ENCODE data around the gene ACAT1. TPM values are rescaled to one million over a fixed set of nuclear protein-coding genes. Genes with fewer than 3 reads are reported as not detected.

ACAT1 gene
- 404 TPM for total RNA-seq
- long read RNA-seq, transcript ACAT1-201 (12 exons, 1,761 nt) = major isoform, 726 of 768 reads
- long read RNA-seq, partial matches to known transcripts = 15 of 768 reads
- long read RNA-seq, other reads (novel, unspliced or antisense) = 26 of 768 reads

DNA sequence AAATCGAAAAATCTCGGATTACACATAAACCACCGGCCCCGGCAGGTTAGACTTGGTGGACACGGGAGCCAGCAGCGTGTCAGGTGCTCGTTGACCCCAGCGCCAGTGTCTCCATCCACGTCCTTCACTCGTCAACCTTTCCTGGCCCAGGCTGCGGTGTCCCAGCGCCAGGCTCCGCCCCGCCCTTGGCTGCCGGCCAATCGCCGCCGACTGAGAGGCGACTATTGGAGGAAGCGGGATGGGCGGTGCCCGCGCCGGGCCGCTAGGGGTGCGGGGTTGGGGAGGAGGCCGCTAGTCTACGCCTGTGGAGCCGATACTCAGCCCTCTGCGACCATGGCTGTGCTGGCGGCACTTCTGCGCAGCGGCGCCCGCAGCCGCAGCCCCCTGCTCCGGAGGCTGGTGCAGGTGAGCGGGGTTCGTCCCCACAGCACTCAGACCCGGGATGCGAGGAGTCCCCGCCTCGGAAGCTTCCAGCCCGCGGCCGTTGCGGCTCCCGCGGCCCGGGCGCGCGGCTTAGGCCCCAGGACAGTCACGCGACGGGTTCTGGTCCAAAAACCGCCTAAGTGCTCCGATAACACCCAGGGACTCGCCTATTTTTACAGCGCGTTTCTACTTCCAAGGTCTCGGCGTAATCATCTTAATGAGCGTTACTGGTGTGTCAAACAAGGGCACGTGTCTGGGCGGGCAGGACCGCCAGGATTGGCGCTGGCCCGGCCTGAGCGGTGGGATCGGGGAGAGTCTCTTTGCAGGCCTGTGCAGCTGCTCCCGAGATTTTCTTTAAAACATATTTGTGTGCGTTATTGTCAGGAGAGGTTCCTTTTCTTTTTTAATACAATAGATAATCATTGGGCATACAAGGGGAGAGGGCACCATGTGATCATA is at the start of gene ACAT1:
Gene ACAT1, plus strand, starts transcription at position 294 of the 882 bp plus-strand sequence. Its CDS starts 40 bp downstream, at position 334.
- DNase-seq = peak; percentile 99
- H3K9me3 ChIP-seq (replicated peaks) = no peaks in the 10 kb centered on the region
- H3K4me3 ChIP-seq = peak within 1 kb of the TSS; percentile 84
- TF ChIP-seq, protein P1, sequence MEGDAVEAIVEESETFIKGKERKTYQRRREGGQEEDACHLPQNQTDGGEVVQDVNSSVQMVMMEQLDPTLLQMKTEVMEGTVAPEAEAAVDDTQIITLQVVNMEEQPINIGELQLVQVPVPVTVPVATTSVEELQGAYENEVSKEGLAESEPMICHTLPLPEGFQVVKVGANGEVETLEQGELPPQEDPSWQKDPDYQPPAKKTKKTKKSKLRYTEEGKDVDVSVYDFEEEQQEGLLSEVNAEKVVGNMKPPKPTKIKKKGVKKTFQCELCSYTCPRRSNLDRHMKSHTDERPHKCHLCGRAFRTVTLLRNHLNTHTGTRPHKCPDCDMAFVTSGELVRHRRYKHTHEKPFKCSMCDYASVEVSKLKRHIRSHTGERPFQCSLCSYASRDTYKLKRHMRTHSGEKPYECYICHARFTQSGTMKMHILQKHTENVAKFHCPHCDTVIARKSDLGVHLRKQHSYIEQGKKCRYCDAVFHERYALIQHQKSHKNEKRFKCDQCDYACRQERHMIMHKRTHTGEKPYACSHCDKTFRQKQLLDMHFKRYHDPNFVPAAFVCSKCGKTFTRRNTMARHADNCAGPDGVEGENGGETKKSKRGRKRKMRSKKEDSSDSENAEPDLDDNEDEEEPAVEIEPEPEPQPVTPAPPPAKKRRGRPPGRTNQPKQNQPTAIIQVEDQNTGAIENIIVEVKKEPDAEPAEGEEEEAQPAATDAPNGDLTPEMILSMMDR (IDR thresholded peaks at IDR 0.05; ENCODE audit: borderline replicate concordance) = peak; percentile 57
- intact Hi-C loops (cut with micrococcal nuclease) = loop anchor here (5.0 kb wide), 1 partner anchor 101 kb away; the partner anchor contains the start of genes ATM and NPAT
- H3K27me3 ChIP-seq (ENCODE audit: low read depth) = no peaks in the 10 kb centered on the region
- H3K27ac ChIP-seq (replicated peaks) = peak within 1 kb of the TSS; percentile 98
- peaks cover 62% of the 10 kb centered on the region for H3K4me1 ChIP-seq
- peaks cover 7% of the 10 kb centered on the region for H3K36me3 ChIP-seq

DNA sequence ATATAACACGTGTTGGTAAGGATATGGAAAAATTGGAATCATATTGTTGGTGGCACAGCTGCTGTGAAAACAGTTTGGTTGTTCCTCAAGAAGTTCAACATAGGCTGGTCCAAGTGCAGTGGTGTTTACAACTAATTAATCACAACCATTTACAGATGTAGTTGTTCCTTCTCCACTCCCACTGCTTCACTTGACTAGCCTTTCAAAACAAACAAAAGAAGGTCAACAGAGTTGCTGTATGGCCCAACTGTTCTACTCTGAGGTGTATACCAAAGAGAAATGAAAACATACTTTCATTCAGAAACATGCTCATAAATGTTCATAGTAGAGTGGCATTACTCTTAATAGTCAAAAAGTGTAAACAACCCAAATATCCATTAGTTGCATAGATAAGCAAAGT is 36.6 kb upstream of the ACAT1 start:
- intact Hi-C loops (cut with micrococcal nuclease) = no loop called here
- no peaks in the 10 kb centered on the region for H3K4me1 ChIP-seq
- H3K9me3 ChIP-seq (replicated peaks) = no peaks in the 10 kb centered on the region
- no peaks in the 10 kb centered on the region for H3K27me3 ChIP-seq (ENCODE audit: low read depth)
- H3K36me3 ChIP-seq = peaks cover 57% of the 10 kb centered on the region
- no peak overlapping the region for H3K27ac ChIP-seq (replicated peaks)
- TF ChIP-seq, protein P1 (IDR thresholded peaks at IDR 0.05; ENCODE audit: borderline replicate concordance) = no peak
- DNase-seq = no peak
- H3K4me3 ChIP-seq = no peak overlapping the region

DNA sequence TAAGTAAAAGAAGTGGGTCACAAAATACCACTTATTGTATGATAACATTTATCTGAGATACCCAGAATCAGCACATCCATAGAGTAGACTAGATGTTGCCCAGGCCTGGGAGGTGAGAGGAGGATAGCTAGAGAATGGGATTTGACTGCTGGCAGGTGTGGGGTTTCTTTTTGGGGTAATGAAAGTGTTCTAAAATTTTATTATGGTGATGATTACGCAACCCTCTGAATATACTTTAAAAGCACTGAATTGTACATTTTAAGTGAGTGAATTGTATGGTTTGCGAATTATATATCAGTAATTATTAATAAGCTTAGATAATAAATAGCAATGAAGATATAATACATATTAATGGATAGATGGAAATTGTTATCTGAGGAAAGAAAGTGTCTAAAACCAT is 35.7 kb upstream of the ACAT1 start:
- H3K4me1 ChIP-seq = no peaks in the 10 kb centered on the region
- no peak overlapping the region for H3K27ac ChIP-seq (replicated peaks)
- no peak overlapping the region for H3K4me3 ChIP-seq
- TF ChIP-seq, protein P1 (IDR thresholded peaks at IDR 0.05; ENCODE audit: borderline replicate concordance) = no peak
- peaks cover 58% of the 10 kb centered on the region for H3K36me3 ChIP-seq
- no peaks in the 10 kb centered on the region for H3K9me3 ChIP-seq (replicated peaks)
- no peaks in the 10 kb centered on the region for H3K27me3 ChIP-seq (ENCODE audit: low read depth)
- intact Hi-C loops (cut with micrococcal nuclease) = no loop called here
- DNase-seq = no peak

DNA sequence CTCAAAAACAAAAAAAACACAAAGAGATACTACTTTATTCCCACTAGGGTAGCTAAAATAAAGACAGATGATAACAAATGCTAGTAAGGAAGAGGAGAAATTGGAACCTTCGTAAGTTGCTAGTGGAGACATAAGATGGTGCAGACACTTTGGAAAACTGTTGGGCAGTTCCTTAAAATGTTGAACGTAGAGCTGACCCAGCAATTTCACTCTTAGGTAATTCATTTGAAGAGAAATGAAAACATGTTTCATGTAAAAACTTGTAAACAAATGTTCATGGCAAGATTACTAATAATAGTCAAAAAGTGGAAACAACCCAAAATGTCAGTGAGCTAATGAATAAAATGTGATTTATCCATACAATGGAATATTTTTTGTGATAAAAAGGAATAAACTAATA is 29.2 kb upstream of the ACAT1 start:
- Histone ChIP-seq H3K9me3 (replicated peaks) (no peaks in the 10 kb centered on the region), H3K4me3 (no peak overlapping the region), H3K27me3 (ENCODE audit: low read depth) (no peaks in the 10 kb centered on the region), H3K4me1 (peaks cover 11% of the 10 kb centered on the region), H3K27ac (replicated peaks) (no peak overlapping the region), H3K36me3 (peaks cover 61% of the 10 kb centered on the region)
- TF ChIP-seq, protein P1 (IDR thresholded peaks at IDR 0.05; ENCODE audit: borderline replicate concordance) = no peak
- intact Hi-C loops (cut with micrococcal nuclease) = no loop called here
- no peak for DNase-seq

DNA sequence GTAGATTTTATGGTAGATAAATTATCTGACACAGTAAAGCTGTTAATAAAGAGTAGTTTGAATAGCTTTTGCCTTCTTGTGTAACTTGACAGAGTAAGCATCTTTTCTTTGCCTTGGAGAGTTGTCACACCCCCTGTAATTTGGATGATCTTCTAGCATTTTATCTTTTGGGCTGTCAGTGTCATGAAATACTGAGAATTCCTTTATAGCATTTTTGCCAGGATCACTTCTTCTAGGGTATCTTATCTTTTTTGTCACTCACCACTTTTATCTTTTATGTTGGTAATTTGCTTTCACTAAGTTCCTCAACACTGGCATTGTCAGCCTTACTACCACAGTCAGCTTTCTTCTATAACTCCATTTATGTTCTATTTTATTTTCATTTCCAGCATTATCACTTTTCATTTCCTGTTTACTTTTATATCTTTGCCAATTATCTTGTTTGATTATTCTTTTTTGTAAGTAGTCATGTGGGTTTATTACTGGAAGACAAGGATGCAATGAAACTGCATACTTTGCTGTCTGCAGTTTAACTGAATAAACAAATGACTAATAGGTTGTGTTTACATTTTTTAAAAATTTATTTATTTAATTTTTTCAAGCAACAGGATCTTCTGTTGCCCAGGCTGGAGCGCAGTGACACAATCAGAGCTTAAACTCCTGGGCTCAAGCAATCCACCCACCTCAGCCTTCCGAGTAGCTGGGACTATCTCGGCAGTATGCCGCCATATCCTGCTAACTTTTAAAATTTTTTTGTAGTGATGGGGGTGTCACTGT is 28.1 kb upstream of the ACAT1 start:
- Histone ChIP-seq H3K27me3 (ENCODE audit: low read depth) (no peaks in the 10 kb centered on the region), H3K27ac (replicated peaks) (no peak overlapping the region), H3K4me3 (no peak overlapping the region), H3K4me1 (peaks cover 11% of the 10 kb centered on the region), H3K36me3 (peaks cover 73% of the 10 kb centered on the region), H3K9me3 (replicated peaks) (no peaks in the 10 kb centered on the region)
- TF ChIP-seq, protein P1 (IDR thresholded peaks at IDR 0.05; ENCODE audit: borderline replicate concordance) = no peak
- DNase-seq = no peak
- intact Hi-C loops (cut with micrococcal nuclease) = no loop called here
